Measurements from ENCODE around the gene GALNS. TPM values are rescaled to one million over a fixed set of nuclear protein-coding genes. Genes with fewer than 3 reads are reported as not detected.

Gene GALNS
- total and polyA plus RNA-seq, 2 of the 13 experiments (the other 11 are each of a cell fraction or from before 2014, with no cell fraction given) = 9.2 to 9.8 TPM

- TF ChIP-seq ATF6 (CRISPR knock-in tag; conservative IDR thresholded peaks at IDR 0.05) = no peak
- no peak; the same call in 1 of the 2 replicates for TF ChIP-seq MATR3 (CRISPR knock-in tag; IDR thresholded peaks at IDR 0.05)
- peak; percentile 67 for TF ChIP-seq ZNF407 (CRISPR knock-in tag; IDR thresholded peaks at IDR 0.05; ENCODE audit: not compliant biosample characterization)
- TF ChIP-seq IRF2 (CRISPR knock-in tag; IDR thresholded peaks at IDR 0.05) = peak; percentile 43; the same call in 1 of the 2 replicates
- no peak for TF ChIP-seq ZNF781 (CRISPR knock-in tag; IDR thresholded peaks at IDR 0.05; ENCODE audit: borderline replicate concordance, not compliant biosample characterization)
- TF ChIP-seq MTF1 (CRISPR knock-in tag; IDR thresholded peaks at IDR 0.05) = no peak; the same call in 1 of the 2 replicates
- peak; percentile 91; the same call in 1 of the 2 replicates for TF ChIP-seq MLXIP (CRISPR knock-in tag; IDR thresholded peaks at IDR 0.05; ENCODE audit: borderline replicate concordance)
- no peak for TF ChIP-seq JUNB (CRISPR knock-in tag; IDR thresholded peaks at IDR 0.05; ENCODE audit: borderline replicate concordance)
- TF ChIP-seq E2F1 (CRISPR knock-in tag; IDR thresholded peaks at IDR 0.05) = peak; percentile 67; the same call in 1 of the 2 replicates
- TF ChIP-seq BRCA1 (CRISPR knock-in tag; IDR thresholded peaks at IDR 0.05) = 0 out of 2 replicates have a peak, but pooled peaks have one; percentile 6
- no peak; the same call in 1 of the 2 replicates for TF ChIP-seq DRAP1 (CRISPR knock-in tag; IDR thresholded peaks at IDR 0.05)
- peak; percentile 57; the same call in 1 of the 2 replicates for TF ChIP-seq PHF20 (CRISPR knock-in tag; IDR thresholded peaks at IDR 0.05)
Measured at GRCh38 chr16:88810912-88811768, 45.6 kb downstream of the GALNS start (continued).
